Measurements from ENCODE around the gene NCDN.

Gene NCDN, protein sequence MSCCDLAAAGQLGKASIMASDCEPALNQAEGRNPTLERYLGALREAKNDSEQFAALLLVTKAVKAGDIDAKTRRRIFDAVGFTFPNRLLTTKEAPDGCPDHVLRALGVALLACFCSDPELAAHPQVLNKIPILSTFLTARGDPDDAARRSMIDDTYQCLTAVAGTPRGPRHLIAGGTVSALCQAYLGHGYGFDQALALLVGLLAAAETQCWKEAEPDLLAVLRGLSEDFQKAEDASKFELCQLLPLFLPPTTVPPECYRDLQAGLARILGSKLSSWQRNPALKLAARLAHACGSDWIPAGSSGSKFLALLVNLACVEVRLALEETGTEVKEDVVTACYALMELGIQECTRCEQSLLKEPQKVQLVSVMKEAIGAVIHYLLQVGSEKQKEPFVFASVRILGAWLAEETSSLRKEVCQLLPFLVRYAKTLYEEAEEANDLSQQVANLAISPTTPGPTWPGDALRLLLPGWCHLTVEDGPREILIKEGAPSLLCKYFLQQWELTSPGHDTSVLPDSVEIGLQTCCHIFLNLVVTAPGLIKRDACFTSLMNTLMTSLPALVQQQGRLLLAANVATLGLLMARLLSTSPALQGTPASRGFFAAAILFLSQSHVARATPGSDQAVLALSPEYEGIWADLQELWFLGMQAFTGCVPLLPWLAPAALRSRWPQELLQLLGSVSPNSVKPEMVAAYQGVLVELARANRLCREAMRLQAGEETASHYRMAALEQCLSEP

DNA sequence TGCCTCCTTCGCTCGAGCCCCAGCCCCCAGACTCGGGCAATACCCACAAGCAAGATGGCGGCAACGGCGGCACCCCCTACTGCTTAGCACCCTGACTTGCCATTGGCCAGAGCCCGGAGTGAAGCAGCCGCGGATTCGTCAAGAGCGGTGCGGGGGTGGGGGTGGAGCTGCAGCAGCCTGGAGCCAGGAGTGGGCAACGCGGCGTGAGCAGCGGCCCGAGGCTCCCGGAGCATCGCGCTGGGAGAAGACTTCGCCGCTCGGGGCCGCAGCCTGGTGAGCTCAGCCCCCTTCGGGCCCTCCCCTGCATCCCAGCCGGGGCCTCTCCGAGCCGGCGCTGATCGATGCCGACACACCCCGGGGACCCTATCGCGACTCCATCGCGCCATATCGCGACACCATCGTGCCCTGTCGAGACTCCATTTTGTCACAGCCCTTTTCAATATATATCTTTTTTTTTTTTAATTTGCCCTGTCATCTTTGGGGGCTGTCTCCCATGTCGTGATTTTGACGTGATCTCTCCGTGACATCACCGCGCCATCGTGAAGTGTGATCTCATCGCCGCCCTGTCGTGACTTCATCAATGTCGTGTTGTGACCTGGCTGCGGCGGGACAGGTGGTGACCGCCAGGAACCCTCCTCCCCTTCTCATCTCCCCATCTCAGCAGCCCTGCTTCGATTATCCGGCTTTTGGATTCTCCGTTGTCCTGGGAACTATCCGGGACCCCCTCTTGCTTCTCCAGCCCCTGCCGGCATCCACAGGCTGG is at the start of gene NCDN:
NCDN (plus strand) TSS at position 189 of the 763 bp plus-strand sequence; CDS start at position 581, 392 bp downstream.
- DNase-seq = peak; percentile 79

DNA sequence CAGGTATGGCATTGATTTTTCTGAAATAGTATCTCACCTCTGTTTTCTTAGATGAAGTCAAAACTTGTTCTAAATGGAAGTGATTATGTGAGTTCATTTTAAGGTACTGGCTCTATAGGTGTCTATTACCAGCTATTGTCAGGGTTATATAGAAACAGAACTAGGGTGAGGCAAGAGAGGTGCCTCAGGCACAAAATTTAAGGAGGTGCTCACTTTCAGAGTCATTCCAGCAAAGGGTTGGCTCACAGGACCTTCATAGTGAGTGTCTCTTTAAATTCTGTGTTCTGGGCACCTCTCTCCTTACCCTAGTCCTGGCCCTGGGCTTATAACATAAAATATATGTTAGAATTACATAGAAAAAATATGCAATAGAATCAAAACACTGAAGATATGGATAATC is 49.7 kb upstream of the NCDN start:
- no peak for DNase-seq

DNA sequence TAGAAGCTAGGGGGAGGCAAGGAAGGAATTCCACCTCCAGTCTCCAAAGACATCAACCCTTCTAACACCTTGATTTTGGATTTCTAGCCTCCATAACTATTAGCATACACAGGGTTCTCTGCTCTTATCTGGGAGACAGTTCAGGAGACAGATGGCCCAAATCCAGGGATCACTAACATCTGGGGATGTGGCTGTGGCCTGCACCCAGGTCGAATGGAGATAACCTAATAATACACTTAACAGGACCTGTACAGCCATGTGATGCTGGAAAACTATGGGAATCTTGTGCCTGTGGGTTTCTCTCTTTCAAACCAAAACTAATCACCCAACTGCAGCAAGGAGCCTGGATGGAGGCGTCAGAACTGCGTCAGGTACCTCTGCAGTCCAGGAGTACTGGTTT is 48.0 kb upstream of the NCDN start:
- no peak for DNase-seq

DNA sequence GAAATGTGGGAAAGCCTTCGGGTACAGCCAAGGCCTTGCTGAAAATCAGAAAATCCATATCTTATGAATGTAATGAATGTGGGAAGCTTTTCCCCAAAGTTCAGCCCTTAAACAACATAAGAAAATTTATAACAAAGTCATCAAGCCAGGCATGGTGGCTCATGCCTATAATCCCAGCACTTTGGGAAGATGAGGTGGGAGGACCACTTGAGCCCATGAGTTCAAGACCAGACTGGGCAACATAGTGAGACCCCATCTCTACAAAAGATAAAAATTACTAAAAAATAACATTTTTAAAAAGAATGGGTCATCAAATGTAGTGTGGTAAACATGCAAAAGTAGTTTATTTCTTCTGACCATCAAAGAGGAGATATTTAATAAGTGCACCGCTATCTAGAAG is 46.3 kb upstream of the NCDN start:
- DNase-seq = no peak

DNA sequence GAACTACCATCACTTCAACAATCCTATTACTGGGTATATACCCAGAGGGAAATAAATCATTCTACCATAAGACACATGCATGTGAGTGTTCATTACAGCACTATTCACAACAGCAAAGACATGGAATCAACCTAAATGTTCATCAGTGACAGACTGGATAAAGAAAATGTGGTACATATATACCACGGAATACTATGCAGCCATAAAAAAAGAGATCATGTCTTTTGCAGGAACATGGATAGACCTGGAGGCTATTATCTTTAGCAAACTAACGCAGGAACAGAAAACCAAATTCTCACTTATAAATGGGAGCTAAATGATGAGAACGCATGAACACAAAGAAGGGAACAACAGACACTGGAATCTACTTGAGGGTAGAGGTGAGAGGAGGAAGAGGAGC is 39.4 kb upstream of the NCDN start:
- DNase-seq = no peak

DNA sequence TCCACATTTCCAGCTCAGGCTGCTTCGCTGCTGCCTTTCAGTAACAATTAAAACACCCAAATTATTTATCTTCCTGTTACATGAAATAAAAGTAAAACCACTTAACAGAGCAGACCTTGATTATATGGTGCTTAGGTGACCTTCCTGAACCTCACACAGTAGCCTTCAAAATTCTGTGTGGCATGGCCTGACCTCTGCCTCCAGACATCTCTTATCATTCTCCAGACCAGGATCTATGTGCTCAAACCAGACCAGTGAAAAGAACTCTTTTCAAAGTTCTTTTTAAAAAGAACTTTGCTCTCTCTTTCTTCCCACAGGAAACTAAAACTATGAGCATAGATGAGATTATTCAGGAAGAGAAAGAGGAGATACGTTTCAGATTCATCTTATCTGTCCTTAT is 38.2 kb upstream of the NCDN start:
- no peak for DNase-seq

DNA sequence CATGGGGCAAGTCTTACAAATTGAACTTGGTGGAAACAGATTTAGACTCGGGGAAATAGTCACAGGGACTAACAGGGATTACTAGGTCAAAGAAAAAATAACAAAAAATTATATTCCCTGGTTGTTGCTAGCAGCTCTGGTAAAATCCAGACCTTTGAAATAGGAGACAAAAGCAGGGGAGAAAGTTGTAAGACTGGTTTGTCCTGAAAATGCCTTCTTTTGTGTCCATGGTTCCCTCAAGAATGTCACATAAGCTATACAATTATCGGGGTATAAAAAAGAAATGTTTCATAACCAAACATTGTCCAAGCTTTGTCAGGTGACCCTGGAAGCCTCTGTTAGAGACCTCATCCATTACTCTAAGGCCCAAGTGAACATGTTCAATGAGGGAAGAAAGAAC is 33.5 kb upstream of the NCDN start:
- DNase-seq = no peak

DNA sequence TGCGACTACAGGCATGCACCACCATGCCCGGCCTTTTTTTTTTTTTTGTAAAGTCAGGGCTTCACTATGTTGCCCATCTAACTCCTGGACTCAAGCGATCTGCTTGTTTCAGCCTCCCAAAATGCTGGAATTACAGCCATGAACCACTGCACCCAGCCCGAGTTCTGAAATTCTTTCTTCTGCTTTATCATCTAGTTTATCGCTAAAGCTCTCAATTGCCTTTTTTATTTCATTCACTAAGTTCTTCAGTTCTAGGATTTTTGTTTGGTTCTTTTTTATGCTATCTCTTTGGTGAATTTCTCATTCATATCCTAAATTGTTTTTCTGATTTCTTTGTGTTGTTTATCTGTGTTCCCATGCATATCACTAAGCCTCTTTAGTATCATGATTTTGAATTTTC is 27.4 kb upstream of the NCDN start:
- no peak for DNase-seq

DNA sequence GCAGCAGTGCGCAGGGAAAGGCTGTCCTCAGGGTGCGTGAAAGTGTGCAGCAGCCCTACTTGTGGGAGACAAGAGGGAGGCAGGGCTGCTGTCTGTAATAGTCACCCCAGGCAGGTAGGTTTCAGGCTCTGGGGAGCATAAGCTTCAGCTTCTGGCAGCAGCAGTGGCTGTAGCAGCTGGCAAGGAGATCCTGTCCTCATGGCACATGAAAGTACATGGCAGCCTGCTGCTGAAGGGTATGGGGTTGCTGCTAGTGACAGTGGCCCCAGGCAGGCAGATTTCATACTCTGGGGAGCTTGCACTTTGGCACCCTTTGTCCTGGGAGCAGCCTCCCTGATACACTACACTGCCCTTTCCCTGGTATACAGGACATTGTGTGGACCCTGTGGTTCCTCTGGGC is 26.7 kb upstream of the NCDN start:
- no peak for DNase-seq

DNA sequence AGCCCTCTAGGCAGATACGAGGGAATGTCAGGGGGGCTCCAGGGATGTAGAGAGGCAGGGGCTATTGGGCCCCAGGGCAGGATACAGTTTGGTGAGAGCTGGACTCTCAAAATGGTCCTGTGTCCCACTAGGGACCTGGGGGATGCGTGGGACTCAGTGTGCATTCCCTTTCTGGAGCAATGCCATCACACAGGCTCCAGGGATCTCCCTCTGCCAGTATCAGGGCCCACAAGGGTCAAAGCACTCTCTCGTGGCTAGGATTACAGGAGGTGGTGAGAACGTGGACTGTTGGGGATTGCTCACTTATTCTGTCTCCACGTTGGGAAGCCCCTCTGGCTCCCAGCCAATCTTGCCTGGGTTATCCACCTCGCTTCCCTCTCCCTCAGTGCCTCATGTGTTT is 26.2 kb upstream of the NCDN start:
- DNase-seq = no peak

DNA sequence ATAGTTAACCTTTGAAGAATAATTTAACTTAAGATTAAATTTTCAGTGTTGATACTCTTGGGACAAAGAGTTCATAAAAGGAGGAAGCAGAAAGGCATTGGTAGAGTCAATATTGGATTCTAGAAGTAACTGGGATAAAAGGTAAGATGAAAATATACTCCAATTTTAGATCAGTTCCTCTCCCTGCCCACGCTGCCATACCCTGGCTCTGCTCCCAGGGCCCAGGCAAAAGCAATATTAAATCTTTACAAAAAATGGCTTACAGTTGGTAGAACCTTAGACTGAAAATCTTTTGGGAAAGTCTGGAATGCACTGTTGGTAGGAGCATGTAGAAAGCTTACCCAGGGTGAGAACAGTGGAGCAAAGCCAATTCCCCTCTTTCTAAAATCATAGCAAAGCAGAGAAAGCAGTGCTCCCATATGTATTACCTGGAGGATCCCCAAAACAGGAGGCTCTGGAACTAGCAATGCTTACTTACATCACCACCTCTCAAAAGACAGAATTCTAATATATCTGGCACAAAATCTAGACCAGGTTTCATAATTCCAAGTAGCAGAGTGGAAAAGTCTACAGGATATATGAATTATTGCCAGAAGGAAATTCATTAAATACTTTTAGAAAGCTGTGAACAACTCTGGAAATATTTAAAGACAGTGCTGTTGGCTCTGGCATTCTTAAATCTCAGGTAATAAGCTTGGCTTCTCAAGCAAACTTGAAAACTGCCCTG is 24.9 kb upstream of the NCDN start:
- no peak for DNase-seq

DNA sequence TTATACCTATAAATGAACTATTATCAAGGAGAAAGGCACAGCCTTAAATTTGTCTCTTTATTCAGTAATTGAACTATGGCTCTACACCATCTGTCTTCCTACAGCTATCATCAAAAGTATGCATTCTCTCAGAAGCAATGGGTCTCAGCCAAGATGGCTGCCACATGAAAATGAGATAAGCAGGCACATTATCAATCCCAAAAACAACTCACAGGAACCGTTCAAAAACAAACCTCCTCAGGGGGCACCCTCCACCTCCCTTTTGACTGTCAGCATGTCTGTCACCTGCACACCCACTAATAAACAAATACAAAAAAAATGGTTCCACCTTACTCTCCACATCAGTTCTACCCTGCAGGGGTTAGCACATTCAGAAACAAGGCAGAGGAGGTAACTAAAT is 24.0 kb upstream of the NCDN start:
- no peak for DNase-seq

DNA sequence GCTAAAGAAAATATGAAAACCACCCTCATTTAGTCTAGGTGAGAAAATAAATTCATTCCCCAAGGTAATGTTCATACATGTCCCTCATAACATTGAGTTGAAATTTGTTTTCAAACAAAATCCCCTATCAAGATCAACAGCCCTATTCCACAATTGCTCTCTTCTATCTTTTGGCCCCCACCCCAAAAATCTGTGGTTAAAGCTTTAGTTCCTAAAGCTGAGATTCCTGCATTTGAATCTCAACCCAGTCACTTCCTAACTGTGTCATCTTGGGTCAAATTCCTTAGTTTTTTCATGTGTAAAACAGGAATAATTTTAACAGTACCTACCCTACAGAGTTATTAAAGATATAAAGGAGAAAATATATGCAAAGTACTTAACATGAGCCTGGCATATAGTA is 22.4 kb upstream of the NCDN start:
- no peak for DNase-seq

DNA sequence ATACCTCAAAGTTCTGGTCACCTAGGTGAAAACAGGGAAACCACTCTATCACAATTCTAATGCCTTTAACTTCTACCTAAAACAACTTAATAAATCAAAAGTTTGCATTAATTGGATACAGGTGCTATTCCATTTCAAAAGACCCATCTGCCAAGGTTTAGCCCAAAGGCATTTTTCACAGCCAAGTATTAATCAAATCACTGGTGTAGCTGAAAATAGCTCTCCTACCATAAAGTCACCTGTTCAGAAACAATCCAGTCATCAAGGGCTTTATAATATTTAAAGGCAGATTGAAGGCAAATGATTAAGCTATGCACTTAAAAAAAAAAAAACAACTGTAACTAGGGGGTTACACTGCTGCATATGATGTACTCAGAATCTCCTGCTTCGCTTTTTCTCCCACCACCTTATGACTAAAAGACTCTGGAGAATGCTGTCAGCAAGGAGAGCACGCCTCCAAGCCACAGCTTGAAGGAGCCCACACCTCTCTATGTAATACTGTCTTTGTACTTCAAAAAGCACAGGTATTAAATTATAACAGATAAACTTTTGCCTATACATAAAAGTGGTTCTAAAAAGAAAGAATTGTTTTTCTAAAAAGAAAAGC is 20.9 kb upstream of the NCDN start:
- no peak for DNase-seq

DNA sequence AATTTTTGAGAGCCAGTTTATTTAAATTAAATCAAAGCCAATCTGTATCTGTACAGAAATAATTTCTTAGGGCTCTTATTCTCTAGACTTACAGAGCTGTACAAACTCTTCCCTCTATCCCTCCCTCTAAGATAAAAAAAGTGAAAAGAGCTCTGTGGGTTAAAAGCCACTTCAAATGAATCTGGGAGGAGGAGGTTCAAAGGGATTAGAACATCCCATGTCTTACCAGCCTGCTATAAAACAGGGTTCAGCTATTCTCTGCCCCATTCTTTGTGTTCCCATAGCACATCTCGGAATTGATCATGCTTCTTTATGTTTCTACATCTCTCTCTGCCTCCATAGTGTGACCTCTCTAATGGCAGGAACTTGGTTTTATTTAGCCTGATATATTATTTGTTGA is 19.8 kb upstream of the NCDN start:
- DNase-seq = no peak

DNA sequence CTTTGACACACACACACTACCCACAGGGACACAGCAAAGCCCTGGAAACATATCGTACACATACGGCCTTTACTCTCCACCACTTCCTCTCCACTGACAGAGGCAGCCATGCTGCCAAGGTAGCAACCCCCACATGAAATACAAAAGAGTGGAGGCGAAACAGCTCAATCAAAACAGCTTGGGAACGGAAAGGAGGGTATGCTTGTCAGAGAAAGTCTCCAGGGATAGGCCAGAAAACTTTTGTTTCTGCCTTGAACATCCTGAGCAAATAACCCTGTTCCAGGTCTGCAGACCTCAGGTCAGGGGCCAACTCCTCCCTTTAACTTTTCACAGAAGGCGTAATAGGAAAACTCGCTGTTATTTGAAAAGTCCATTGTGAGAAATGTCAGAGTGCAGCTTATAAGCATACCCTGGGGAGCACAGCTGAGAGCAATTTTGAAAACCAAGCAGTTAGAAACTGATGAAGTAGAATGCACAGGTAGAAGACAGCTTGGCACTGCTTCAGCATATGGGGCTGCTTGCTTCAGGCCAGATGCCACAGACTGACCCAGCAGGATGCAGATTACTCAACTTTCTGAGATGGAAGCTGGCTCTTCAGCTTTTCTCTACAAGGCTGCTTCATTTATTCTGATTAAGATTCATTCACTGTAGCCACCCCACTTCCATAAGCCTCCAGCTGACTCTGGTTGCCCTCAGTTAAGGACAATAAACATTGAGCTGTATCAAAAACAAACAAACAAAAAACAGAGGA is 18.4 kb upstream of the NCDN start:
- DNase-seq = no peak

DNA sequence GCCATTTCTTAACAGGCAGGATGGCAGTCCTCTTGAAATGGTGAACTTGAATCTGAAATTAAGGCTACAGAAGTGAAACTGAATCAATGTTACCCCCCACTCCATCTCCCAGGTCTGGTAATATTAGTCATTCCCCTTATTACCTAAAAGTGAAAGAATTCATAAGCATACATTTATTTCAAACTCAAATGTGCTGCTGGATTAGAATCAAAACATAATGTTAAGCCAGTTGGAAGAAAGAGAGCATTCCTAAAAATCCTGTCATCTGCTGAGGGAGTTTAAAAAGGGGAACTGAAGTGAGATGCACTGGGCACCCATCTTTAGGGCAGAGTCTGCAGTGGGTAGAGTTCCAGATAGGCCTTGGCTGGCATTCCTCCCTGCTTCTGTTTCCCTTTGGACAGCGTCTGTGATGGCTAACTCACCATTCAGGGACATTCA is 17.8 kb upstream of the NCDN start:
- DNase-seq = no peak

DNA sequence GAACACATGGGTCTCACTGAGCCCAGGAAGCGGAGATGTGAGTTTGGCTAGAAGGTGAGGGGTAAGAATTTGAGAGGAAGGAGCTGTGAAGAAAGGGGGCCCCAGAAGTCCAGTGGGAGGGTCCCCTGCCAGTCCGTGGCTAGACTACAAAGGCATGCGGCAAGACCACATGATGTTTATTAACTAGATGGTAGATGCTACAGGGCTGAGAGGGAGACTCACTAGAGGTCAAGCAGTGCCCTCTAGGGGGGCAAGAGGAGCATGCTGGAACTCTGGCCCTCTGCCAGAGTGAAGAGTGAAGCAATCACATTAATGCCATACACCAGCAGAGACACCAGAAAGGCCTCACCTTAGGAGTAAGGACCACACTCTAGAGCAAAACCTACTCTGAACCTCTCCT is 12.6 kb upstream of the NCDN start:
- peak; percentile 26 for DNase-seq

DNA sequence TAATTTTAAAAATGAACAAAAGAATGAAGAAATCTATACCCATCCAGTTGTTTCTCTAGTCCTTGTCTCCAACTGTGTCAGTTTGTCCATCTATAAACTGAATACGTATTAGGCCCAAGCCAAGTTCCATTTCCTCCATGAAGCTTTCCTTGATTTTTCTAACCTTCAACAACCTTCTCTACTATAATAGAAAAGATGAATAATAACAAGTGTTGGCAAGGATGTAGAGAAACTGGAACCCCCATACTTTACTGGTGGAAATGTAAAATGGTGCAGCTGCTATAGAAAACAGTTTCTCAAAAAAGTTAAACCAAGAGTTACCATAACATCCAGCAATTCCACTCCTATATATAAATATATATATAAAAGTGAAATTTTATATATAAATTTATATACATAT is 11.0 kb upstream of the NCDN start:
- no peak for DNase-seq

DNA sequence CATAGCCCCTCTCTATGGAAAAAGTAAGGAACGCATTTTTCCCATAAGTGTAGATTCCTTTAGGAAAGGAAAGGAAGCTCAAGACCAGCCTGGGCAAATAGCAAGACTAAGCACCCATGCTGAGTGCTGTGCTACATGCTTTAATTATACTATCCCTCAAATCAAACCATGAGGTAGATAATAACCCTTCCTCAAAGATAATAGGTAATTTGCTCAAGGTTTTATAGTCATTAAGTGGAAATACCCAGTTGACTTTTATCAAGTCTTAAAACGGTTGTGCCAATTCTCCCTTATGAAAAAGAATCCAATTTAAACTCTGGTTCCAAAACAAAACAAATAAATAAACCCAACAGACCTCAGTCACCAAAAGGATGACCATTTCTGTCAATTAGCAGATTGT is 3.7 kb upstream of the NCDN start:
- DNase-seq = no peak

DNA sequence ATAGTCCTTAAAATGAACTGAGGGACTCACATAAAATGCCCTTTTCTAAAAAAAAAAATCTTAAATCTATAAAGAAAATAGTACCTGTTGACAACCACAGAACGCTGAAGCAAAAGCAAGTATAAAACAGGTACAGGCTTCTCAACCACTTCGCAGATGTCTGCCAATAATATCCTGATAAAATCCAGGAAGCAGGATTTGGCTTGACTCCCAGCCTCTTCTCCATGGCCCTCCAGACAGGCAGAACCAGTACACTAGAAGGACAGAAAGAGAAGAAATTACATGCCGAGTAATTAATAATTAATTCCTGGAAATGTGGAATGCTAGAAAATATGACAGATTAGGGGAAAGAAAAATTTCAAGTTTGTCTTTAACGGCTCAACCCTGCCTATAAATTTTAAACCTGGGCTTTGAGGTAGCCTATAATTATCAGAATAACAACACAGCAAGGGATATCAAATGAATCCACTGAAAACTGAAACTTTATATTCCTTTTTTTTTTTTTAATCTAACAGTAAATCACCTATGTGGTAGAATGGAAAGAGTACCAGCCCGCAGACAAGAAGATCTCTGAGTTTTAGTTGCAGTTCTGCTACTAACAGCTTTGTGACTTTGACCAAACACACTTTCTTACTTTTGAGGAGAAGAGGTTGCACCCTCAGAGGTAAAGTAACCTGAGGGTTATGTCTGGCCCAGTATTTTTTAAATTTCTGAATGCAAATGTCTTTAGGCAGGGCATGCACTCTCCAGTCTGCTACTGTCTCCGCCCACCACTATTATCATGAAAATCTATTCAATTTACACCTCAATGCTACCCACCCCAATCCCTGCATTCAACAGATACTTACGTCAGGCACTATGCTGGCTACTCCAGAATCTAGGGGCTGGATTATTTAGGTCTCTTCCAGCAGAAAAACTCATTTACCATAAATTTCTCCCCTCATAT is 3.1 kb upstream of the NCDN start:
- peak; percentile 63 for DNase-seq
